Keratinocyte (primary cell): ENCODE results near the gene SERTAD4. TPM values are rescaled to one million over a fixed set of nuclear protein-coding genes. Genes with fewer than 3 reads are reported as not detected.
A peak's percentile ranks its signal among the peaks of the same experiment; 100 is the strongest.

ENCODE experiments used
- DNase-seq: peaks from one replicate; pipeline ENCODE4 v3.0.0-alpha.2; 2011; ENCODE audit warnings: low read depth, missing footprints, low spot score
- FAIRE-seq: peaks from 2 replicates; lab custom pipeline; 2011; peaks lifted over from hg19 to GRCh38; lab: Jason Lieb, UNC
- H2AFZ ChIP-seq: 2 replicates; pipeline ENCODE4 v1.6.0; 2012; ENCODE audit warnings: low read length, control low read depth, inconsistent platforms; ENCODE audit not compliant: control insufficient read depth
- H3K27ac ChIP-seq: 2 replicates; pipeline ENCODE4 v1.5.1; 2011; ENCODE audit warnings: low read length; ENCODE audit not compliant: control insufficient read depth, insufficient read depth
- H3K27me3 ChIP-seq: 3 replicates; pipeline ENCODE4 v1.6.0; 2011; ENCODE audit warnings: low read length; ENCODE audit not compliant: control insufficient read depth, insufficient read depth; ENCODE audit errors: extremely low read depth
- H3K36me3 ChIP-seq, 2 experiments: 2 replicates in 1 of 2; 3 replicates in 1 of 2; pipeline ENCODE4 v1.5.1; 2011; ENCODE audit warnings: low read length in 2 of 2, mild to moderate bottlenecking in 1 of 2; ENCODE audit not compliant: control insufficient read depth in 2 of 2, insufficient read depth in 2 of 2; ENCODE audit errors: extremely low read depth in 1 of 2
- H3K4me1 ChIP-seq: 3 replicates; pipeline ENCODE4 v1.5.1; 2011; ENCODE audit warnings: low read length; ENCODE audit not compliant: control insufficient read depth, insufficient read depth; ENCODE audit errors: extremely low read depth
- H3K4me2 ChIP-seq: 3 replicates; pipeline ENCODE4 v1.6.0; 2011; ENCODE audit warnings: low read depth, low read length; ENCODE audit not compliant: control insufficient read depth, insufficient read depth; ENCODE audit errors: extremely low read depth
- H3K4me3 ChIP-seq, 3 experiments: fragments of 200-600 bp in 1 of 3; sonication (generic) in 1 of 3; 2 replicates in 2 of 3; 3 replicates in 1 of 3; pipeline ENCODE4 v1.5.1; 2011 to 2016; ENCODE audit warnings: low read length in 3 of 3, mild to moderate bottlenecking in 3 of 3, control low read depth in 2 of 3, inconsistent platforms in 1 of 3, low read depth in 1 of 3, mixed read lengths in 1 of 3, mixed run types in 1 of 3, moderate library complexity in 1 of 3; ENCODE audit not compliant: control insufficient read depth in 2 of 3, insufficient read depth in 2 of 3; ENCODE audit errors: extremely low read depth in 1 of 3
- H3K79me2 ChIP-seq: 2 replicates; pipeline ENCODE4 v1.6.0; 2012; ENCODE audit warnings: low read length; ENCODE audit not compliant: control insufficient read depth, insufficient read depth
- H3K9ac ChIP-seq: 3 replicates; pipeline ENCODE4 v1.6.0; 2011; ENCODE audit warnings: low read length; ENCODE audit not compliant: control insufficient read depth, insufficient read depth; ENCODE audit errors: extremely low read depth
- H3K9me1 ChIP-seq: 3 replicates; pipeline ENCODE4 v1.6.0; 2011; ENCODE audit warnings: low read length; ENCODE audit not compliant: control insufficient read depth, insufficient read depth; ENCODE audit errors: extremely low read depth
- H3K9me3 ChIP-seq: 2 replicates; pipeline ENCODE4 v1.5.1; 2012; ENCODE audit warnings: low read depth, low read length; ENCODE audit not compliant: control insufficient read depth
- H4K20me1 ChIP-seq: 3 replicates; pipeline ENCODE4 v1.6.0; 2011; ENCODE audit warnings: low read length; ENCODE audit not compliant: control insufficient read depth, insufficient read depth; ENCODE audit errors: extremely low read depth
- EZH2 ChIP-seq: IDR thresholded peaks from one replicate; pipeline ENCODE4 v1.6.1; 2012; ENCODE audit warnings: inconsistent platforms, mild to moderate bottlenecking, low read length, moderate library complexity
- dilution Hi-C: fragments of 300-500 bp; cut with MboI; formaldehyde crosslinking; loops from one replicate; pipeline ENCODE4 v1.7.0; 2020; ENCODE audit warnings: low sequenced_read_pairs; ENCODE audit not compliant: extremely low pct_ligation_motif_present
- polyA plus RNA-seq, 5 experiments: library from polyadenylated mRNA; depleted of rRNA in 3 of 5; stranded (reverse) in 3 of 5; stranded (forward) in 1 of 5; unstranded in 1 of 5; fragments of >200 nt; gene quantifications; 1 replicate in 1 of 5; 2 replicates in 3 of 5; 3 replicates in 1 of 5; pipeline versions ENCODE4 v1.2.1 to v1.2.3, GENCODE V29; 2011 to 2012; ENCODE audit warnings: missing spikeins in 2 of 5, low read depth in 1 of 5, low replicate concordance in 1 of 5
- TF ChIP-seq, protein P1 (sequence below), 3 experiments: IDR thresholded peaks in 1 of 3; conservative IDR thresholded peaks in 1 of 3; optimal IDR thresholded peaks in 1 of 3; 2 replicates in 2 of 3; 3 replicates in 1 of 3; pipeline versions ENCODE3 to v1.5.1; 2011; ENCODE audit warnings: low read length in 3 of 3, mild to moderate bottlenecking in 3 of 3, moderate library complexity in 2 of 3, control low read depth in 1 of 3, inconsistent platforms in 1 of 3; ENCODE audit not compliant: insufficient read depth in 2 of 3; ENCODE audit errors: extremely low read depth in 1 of 3

SERTAD4 gene
- polyA plus RNA-seq, 1 donor (not counting 4 experiments of a cell fraction or from before 2014, with no cell fraction given): 3.4 TPM

DNA sequence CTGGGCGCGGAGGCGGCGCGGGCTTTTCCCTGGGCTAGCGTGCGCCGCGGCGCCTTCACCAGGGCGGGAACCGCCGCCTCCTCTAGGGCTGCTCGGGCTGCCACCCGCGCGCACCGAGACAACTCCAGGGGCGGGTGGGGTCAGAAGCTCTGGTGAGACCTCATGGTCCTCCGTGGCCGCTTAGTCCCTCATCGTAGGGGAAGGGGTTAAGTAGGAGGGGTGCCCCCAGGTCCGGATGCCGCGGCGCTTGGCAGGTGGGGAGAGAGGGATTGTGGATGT lies 559 bp downstream of the SERTAD4 start:
- Histone ChIP-seq H3K9me3 (no peaks in the 10 kb centered on the region), H3K4me1 (peaks cover 19% of the 10 kb centered on the region), H3K9ac (peak overlapping the region; percentile 68), H3K4me2 (peak overlapping the region; percentile 77), H3K36me3 (no peaks in the 10 kb centered on the region), H3K4me3 (peak overlapping the region; percentile 53 to 80 (median 71)), H3K27me3 (no peaks in the 10 kb centered on the region), H3K9me1 (no peaks in the 10 kb centered on the region), H3K27ac (peak overlapping the region; percentile 47), H2AFZ (peak overlapping the region; percentile 82), H3K79me2 (no peaks in the 10 kb centered on the region), H4K20me1 (no peaks in the 10 kb centered on the region)
- FAIRE-seq: no peak
- dilution Hi-C loops: no loop called here
- TF ChIP-seq, protein P1, sequence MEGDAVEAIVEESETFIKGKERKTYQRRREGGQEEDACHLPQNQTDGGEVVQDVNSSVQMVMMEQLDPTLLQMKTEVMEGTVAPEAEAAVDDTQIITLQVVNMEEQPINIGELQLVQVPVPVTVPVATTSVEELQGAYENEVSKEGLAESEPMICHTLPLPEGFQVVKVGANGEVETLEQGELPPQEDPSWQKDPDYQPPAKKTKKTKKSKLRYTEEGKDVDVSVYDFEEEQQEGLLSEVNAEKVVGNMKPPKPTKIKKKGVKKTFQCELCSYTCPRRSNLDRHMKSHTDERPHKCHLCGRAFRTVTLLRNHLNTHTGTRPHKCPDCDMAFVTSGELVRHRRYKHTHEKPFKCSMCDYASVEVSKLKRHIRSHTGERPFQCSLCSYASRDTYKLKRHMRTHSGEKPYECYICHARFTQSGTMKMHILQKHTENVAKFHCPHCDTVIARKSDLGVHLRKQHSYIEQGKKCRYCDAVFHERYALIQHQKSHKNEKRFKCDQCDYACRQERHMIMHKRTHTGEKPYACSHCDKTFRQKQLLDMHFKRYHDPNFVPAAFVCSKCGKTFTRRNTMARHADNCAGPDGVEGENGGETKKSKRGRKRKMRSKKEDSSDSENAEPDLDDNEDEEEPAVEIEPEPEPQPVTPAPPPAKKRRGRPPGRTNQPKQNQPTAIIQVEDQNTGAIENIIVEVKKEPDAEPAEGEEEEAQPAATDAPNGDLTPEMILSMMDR (optimal IDR thresholded peaks at IDR 0.05 in 1 of 3, IDR thresholded peaks at IDR 0.05 in 1 of 3, conservative IDR thresholded peaks at IDR 0.05 in 1 of 3; ENCODE audit: extremely low read depth in 1 of 3, insufficient read depth in 2 of 3, low read length in 3 of 3): no peak
- TF ChIP-seq EZH2: no peak
- DNase-seq: no peak

DNA sequence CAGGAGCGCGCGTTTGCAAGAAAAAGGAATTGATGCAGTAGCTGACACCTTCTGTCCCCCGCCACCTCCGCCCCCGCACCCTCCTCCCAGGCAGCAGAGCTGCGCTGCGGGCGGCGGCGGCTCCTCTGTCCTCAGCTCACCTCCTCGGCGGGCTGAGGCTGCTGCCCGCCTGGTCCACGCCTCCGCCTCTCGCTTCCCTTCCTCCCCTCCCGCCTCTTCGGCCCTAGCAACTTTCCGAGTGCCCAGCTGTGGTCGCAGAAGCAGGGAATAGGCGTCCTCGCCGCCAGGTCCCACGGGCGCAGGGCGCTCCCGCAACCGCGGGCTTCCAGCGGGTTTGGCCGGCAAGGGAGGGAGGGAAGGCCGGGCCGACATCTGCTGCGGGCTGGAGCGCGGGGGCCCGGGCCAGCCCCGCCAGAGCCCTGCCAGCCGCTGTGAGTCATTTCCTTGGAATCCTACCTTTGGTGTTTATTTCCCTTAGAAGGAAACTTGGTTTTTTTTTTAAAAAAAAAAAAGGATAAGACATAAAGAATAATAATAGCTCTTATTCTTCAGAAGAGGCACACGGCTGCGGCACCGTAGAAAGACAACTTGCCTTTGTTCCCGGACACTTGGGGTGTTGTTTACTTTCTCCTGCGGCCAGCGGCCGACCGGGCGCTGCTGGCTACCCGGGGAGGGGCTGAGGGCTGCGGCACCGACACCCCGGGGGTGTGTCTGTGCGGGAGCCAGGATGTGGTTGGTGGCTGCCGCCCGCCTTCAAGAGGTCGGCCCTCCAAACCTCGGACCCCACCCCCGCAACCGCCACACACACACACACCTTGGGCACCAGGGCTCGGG lies 1.1 kb downstream of the SERTAD4 start:
- peaks cover 19% of the 10 kb centered on the region for H3K4me1 ChIP-seq
- DNase-seq: no peak

More for the DNA sequence above, 1.1 kb downstream of the SERTAD4 start:
- Histone ChIP-seq H3K4me2 (peak overlapping the region; percentile 77), H4K20me1 (no peaks in the 10 kb centered on the region), H3K9me1 (no peaks in the 10 kb centered on the region), H3K27me3 (no peaks in the 10 kb centered on the region), H3K9me3 (no peaks in the 10 kb centered on the region), H3K9ac (peak overlapping the region; percentile 68), H3K27ac (peak overlapping the region; percentile 47), H3K36me3 (no peaks in the 10 kb centered on the region), H3K4me3 (peak overlapping the region; percentile 53 to 80 (median 71)), H3K79me2 (no peaks in the 10 kb centered on the region), H2AFZ (peak overlapping the region; percentile 82)
- dilution Hi-C loops: no loop called here
- TF ChIP-seq, protein P1 (optimal IDR thresholded peaks at IDR 0.05 in 1 of 3, IDR thresholded peaks at IDR 0.05 in 1 of 3, conservative IDR thresholded peaks at IDR 0.05 in 1 of 3; ENCODE audit: extremely low read depth in 1 of 3, insufficient read depth in 2 of 3, low read length in 3 of 3): no peak
- TF ChIP-seq EZH2: no peak
- FAIRE-seq: no peak
